GM04503 (cell line): Measurements from ENCODE around the gene OR10V1.
A peak's percentile ranks its signal among the peaks of the same experiment; 100 is the strongest.

Experiments used
- DNase-seq: peaks from one replicate; pipeline ENCODE4 v3.0.0-alpha.2; 2012; ENCODE audit warnings: low read depth

Gene OR10V1

GRCh38 chr11:59713745-59714144, at the start of gene OR10V1:
OR10V1 (minus strand) TSS chr11:59713845; CDS start chr11:59713845, 0 bp downstream.
- no peak for DNase-seq

- no peak for DNase-seq
Observed at GRCh38 chr11:59761993-59762392, 48.3 kb upstream of the OR10V1 start.

- no peak for DNase-seq
Observed at GRCh38 chr11:59760771-59761170, 47.1 kb upstream of the OR10V1 start.

GRCh38 chr11:59759900-59760299, 46.3 kb upstream of the OR10V1 start:
- no peak for DNase-seq

GRCh38 chr11:59758401-59759037, 44.9 kb upstream of the OR10V1 start:
- DNase-seq, result no peak

- no peak for DNase-seq
Observed at GRCh38 chr11:59756845-59757244, 43.2 kb upstream of the OR10V1 start.

GRCh38 chr11:59756558-59756840, 42.9 kb upstream of the OR10V1 start:
- no peak for DNase-seq

GRCh38 chr11:59755701-59756557, 42.3 kb upstream of the OR10V1 start:
- no peak for DNase-seq

- DNase-seq, result peak; percentile 34
Observed at GRCh38 chr11:59754859-59755700, 41.4 kb upstream of the OR10V1 start, which contains the start of gene STX3. STX3 (plus strand) TSS chr11:59755376; CDS start chr11:59755606, 230 bp downstream.

- no peak for DNase-seq
Observed at GRCh38 chr11:59754494-59754858, 40.8 kb upstream of the OR10V1 start.

GRCh38 chr11:59753650-59754493, 40.2 kb upstream of the OR10V1 start:
- no peak for DNase-seq

- no peak for DNase-seq
Observed at GRCh38 chr11:59746111-59746510, 32.5 kb upstream of the OR10V1 start.

GRCh38 chr11:59730896-59731565, 17.4 kb upstream of the OR10V1 start:
- DNase-seq, result no peak

GRCh38 chr11:59729834-59730233, 16.2 kb upstream of the OR10V1 start:
- no peak for DNase-seq

GRCh38 chr11:59728913-59729312, 15.3 kb upstream of the OR10V1 start:
- no peak for DNase-seq

- DNase-seq, result no peak
Observed at GRCh38 chr11:59728154-59728553, 14.5 kb upstream of the OR10V1 start.

- DNase-seq, result no peak
Observed at GRCh38 chr11:59727426-59727825, 13.8 kb upstream of the OR10V1 start.

- no peak for DNase-seq
Observed at GRCh38 chr11:59724066-59724465, 10.4 kb upstream of the OR10V1 start.

GRCh38 chr11:59719556-59719955, 5.9 kb upstream of the OR10V1 start:
- no peak for DNase-seq

- no peak for DNase-seq
Observed at GRCh38 chr11:59716051-59716450, 2.4 kb upstream of the OR10V1 start.

- DNase-seq, result no peak
Observed at GRCh38 chr11:59710136-59710847, 3.4 kb downstream of the OR10V1 start.
